ENCODE measurements around the gene ABCB7. TPM values are rescaled to one million over a fixed set of nuclear protein-coding genes. Genes with fewer than 3 reads are reported as not detected.

The ABCB7 gene
- total RNA-seq, 1 donor from 2014 or later, result 47.9 TPM

DNA sequence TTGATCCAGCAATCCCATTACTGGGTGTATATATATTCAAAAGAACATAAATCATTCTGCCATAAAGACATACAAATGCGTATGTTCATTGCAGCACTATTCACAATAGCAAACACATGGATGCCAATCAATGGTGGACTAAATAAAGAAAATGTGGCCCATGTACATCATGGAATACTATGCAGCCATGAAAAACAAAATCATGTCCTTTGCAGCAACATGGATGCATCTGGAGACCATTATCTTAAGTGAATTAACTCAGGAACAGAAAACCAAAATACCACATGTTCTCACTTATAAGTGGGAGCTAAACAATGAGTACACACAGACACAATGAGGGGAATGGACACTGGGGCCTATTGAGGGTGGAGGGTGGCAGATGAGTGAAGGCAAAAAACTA is 81.6 kb downstream of the ABCB7 start:
- Histone ChIP-seq H3K27ac (no peak overlapping the region), H3K9ac (no peak overlapping the region), H3K4me2 (no peak overlapping the region), H3K27me3 (no peaks in the 10 kb centered on the region), H4K20me1 (ENCODE audit: low read depth) (no peaks in the 10 kb centered on the region), H3K9me3 (ENCODE audit: low read depth) (no peaks in the 10 kb centered on the region), H3K79me2 (ENCODE audit: low read depth) (no peaks in the 10 kb centered on the region), H2AFZ (replicated peaks) (no peak overlapping the region), H3K4me1 (no peaks in the 10 kb centered on the region), H3F3A (ENCODE audit: low read depth) (no peaks in the 10 kb centered on the region), H3K4me3 (no peak overlapping the region), H3K36me3 (no peaks in the 10 kb centered on the region)
- no peak for DNase-seq (ENCODE audit: low spot score)
- H3K36me3 Mint-ChIP-seq, result no peaks in the 10 kb centered on the region
- TF ChIP-seq EZH2phosphoT487 (IDR thresholded peaks at IDR 0.05) (no peak), EZH2 (IDR thresholded peaks at IDR 0.05) (no peak)
- TF ChIP-seq, protein P1, sequence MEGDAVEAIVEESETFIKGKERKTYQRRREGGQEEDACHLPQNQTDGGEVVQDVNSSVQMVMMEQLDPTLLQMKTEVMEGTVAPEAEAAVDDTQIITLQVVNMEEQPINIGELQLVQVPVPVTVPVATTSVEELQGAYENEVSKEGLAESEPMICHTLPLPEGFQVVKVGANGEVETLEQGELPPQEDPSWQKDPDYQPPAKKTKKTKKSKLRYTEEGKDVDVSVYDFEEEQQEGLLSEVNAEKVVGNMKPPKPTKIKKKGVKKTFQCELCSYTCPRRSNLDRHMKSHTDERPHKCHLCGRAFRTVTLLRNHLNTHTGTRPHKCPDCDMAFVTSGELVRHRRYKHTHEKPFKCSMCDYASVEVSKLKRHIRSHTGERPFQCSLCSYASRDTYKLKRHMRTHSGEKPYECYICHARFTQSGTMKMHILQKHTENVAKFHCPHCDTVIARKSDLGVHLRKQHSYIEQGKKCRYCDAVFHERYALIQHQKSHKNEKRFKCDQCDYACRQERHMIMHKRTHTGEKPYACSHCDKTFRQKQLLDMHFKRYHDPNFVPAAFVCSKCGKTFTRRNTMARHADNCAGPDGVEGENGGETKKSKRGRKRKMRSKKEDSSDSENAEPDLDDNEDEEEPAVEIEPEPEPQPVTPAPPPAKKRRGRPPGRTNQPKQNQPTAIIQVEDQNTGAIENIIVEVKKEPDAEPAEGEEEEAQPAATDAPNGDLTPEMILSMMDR (IDR thresholded peaks at IDR 0.05), result no peak
- H3K27ac Mint-ChIP-seq, result no peak overlapping the region
- H3K27me3 Mint-ChIP-seq (ENCODE audit: insufficient read depth, low read depth), result no peaks in the 10 kb centered on the region
- H3K4me1 Mint-ChIP-seq, result no peaks in the 10 kb centered on the region
- H3K9me3 Mint-ChIP-seq, result no peaks in the 10 kb centered on the region
- H3K4me3 Mint-ChIP-seq, result no peak overlapping the region

DNA sequence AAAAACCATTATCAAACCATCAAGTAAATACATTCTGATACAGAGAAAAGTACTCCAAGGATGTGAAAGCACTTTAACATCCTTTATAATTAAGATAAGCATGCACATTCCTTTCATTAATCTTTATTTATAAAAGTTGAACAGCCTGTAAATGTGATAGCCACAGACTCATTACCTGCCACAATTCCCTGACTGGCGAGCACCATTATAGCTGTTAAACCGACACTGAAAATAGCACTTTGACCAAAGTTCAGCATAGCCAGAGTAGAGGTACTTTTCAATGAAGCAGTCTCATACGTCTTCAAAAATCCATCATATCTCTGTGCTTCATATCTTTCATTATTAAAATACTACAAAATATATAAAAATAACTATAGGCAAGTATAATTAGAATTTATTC is 84.7 kb downstream of the ABCB7 start:
- Histone ChIP-seq H3K9ac (no peak overlapping the region), H3K79me2 (ENCODE audit: low read depth) (no peaks in the 10 kb centered on the region), H3K4me3 (no peak overlapping the region), H4K20me1 (ENCODE audit: low read depth) (no peaks in the 10 kb centered on the region), H3K27ac (no peak overlapping the region), H3K9me3 (ENCODE audit: low read depth) (no peaks in the 10 kb centered on the region), H3K4me2 (no peak overlapping the region), H3K4me1 (no peaks in the 10 kb centered on the region), H3K27me3 (no peaks in the 10 kb centered on the region), H2AFZ (replicated peaks) (no peak overlapping the region), H3K36me3 (no peaks in the 10 kb centered on the region), H3F3A (ENCODE audit: low read depth) (no peaks in the 10 kb centered on the region)
- Mint-ChIP-seq H3K4me3 (no peak overlapping the region), H3K27me3 (ENCODE audit: insufficient read depth, low read depth) (no peaks in the 10 kb centered on the region), H3K9me3 (no peaks in the 10 kb centered on the region), H3K4me1 (no peaks in the 10 kb centered on the region), H3K36me3 (no peaks in the 10 kb centered on the region), H3K27ac (no peak overlapping the region)
- no peak for TF ChIP-seq EZH2phosphoT487 (IDR thresholded peaks at IDR 0.05)
- TF ChIP-seq, protein P1 (IDR thresholded peaks at IDR 0.05), result no peak
- TF ChIP-seq EZH2 (IDR thresholded peaks at IDR 0.05), result no peak
- DNase-seq (ENCODE audit: low spot score), result no peak

DNA sequence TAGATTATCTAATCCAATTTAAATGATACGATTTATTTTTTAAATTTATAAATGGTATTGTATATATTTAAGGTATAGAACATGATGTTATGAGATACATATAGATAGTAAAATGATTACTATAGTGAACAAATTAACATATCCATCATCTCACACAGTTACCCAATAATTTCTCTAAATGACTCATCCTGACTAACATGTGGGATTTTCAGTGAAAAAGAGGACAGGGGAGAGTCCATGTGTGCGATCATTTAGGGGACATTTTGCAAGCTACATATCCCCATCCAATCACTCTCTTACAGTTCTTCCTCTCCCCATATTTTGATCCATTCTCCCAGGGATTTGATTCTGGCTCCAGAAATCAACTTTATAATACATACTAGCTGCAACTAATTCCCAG is 88.2 kb downstream of the ABCB7 start:
- H3K27ac Mint-ChIP-seq, result no peak overlapping the region
- H4K20me1 ChIP-seq (ENCODE audit: low read depth), result no peaks in the 10 kb centered on the region

More for the DNA sequence above, 88.2 kb downstream of the ABCB7 start:
- Histone ChIP-seq H3K27me3 (no peaks in the 10 kb centered on the region), H3K79me2 (ENCODE audit: low read depth) (no peaks in the 10 kb centered on the region), H3K4me3 (no peak overlapping the region), H3K36me3 (no peaks in the 10 kb centered on the region), H3K27ac (no peak overlapping the region), H3F3A (ENCODE audit: low read depth) (no peaks in the 10 kb centered on the region), H3K4me2 (no peak overlapping the region), H3K9me3 (ENCODE audit: low read depth) (no peaks in the 10 kb centered on the region), H3K9ac (no peak overlapping the region), H3K4me1 (no peaks in the 10 kb centered on the region), H2AFZ (replicated peaks) (no peak overlapping the region)
- Mint-ChIP-seq H3K9me3 (no peaks in the 10 kb centered on the region), H3K27me3 (ENCODE audit: insufficient read depth, low read depth) (no peaks in the 10 kb centered on the region), H3K36me3 (no peaks in the 10 kb centered on the region), H3K4me3 (no peak overlapping the region), H3K4me1 (no peaks in the 10 kb centered on the region)
- TF ChIP-seq, protein P1 (IDR thresholded peaks at IDR 0.05), result no peak
- no peak for DNase-seq (ENCODE audit: low spot score)
